ENCODE results near the gene SFXN5. TPM values are rescaled to one million over a fixed set of nuclear protein-coding genes. Genes with fewer than 3 reads are reported as not detected.

The SFXN5 gene
- total RNA-seq, 1 donor from 2014 or later: 12.7 TPM

DNA sequence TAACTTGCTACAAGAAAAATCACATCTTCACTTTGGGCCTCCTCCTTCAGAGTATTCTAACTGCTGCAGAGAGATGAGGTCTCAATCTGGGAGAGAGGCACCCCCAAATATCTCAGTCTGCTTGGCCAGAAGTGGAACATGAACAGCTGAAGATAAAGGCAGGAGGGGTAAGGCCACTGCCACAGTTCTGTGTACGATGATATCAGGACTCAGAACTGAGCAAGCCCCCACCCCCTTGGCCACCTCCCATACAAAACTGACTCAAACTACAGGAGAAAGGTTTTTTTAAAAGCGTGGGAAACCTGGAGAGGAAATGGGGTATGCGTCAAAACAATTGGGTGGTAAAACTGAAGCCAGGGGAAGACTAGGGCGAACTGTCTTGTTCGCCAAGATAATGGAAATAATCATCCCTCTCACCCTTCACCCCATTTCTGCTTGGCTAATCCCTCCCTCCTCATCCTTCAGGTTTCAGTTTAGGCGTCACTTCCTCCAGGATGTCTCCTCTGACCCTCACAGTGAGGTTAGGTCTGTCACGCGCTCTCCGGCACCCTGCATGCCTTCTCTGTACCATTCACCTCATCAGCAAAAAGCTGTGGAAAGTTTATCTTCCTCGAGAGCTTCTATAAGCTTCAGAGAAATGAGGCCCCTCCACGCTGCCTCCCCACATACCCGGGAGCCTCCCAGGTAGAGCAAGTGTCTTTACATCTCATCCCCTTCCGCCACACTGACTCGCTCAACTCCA is 64.4 kb downstream of the SFXN5 start:
- peaks cover 10% of the 10 kb centered on the region for H3K36me3 Mint-ChIP-seq (ENCODE audit: unreplicated experiment)
- TF ChIP-seq, protein P1, sequence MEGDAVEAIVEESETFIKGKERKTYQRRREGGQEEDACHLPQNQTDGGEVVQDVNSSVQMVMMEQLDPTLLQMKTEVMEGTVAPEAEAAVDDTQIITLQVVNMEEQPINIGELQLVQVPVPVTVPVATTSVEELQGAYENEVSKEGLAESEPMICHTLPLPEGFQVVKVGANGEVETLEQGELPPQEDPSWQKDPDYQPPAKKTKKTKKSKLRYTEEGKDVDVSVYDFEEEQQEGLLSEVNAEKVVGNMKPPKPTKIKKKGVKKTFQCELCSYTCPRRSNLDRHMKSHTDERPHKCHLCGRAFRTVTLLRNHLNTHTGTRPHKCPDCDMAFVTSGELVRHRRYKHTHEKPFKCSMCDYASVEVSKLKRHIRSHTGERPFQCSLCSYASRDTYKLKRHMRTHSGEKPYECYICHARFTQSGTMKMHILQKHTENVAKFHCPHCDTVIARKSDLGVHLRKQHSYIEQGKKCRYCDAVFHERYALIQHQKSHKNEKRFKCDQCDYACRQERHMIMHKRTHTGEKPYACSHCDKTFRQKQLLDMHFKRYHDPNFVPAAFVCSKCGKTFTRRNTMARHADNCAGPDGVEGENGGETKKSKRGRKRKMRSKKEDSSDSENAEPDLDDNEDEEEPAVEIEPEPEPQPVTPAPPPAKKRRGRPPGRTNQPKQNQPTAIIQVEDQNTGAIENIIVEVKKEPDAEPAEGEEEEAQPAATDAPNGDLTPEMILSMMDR (IDR thresholded peaks at IDR 0.05): no peak
- no peaks in the 10 kb centered on the region for H3K4me1 Mint-ChIP-seq (ENCODE audit: unreplicated experiment)
- DNase-seq (ENCODE audit: extremely low spot score, unreplicated experiment): peak; percentile 57
- no peaks in the 10 kb centered on the region for H3K27me3 Mint-ChIP-seq (ENCODE audit: unreplicated experiment)
- H3K9me3 Mint-ChIP-seq (ENCODE audit: unreplicated experiment): peaks cover 5% of the 10 kb centered on the region
- H3K4me3 Mint-ChIP-seq (ENCODE audit: unreplicated experiment): no peak overlapping the region
- H3K27ac Mint-ChIP-seq (ENCODE audit: unreplicated experiment): no peak overlapping the region

DNA sequence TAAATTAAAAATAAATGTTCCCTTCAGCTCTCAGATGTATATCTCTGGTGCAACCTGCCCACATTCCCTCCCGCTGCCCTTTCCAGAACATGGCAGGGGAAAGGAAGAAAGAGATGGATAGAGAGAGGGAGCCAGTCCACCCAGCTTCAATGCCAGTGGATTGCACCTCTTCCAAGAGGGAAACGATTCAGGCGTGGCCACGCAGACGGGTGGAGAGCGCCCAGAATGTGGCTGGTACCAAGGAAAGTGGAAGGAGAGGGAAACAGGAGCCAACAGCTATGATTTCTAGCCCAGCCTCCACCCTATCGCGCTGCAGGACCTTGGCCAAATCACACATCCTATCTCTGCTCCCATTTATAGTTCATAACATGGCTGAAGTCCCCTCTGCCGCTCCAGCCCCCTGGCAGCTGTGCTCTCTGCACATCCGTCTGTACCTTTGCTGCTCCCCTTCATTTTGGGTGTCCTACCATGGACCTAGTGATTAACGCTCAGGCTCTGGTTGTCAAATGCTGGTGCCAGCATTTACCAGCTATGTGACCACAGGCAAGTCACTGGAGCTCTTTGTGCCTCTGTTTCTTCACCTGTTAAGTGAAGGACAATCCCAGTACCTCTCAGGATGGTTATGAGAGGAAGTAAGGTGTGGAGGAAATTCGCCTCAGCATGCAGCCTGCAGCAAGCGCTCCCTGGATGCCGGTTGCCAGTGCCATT is 66.5 kb downstream of the SFXN5 start:
- Mint-ChIP-seq H3K36me3 (ENCODE audit: unreplicated experiment) (peaks cover 3% of the 10 kb centered on the region), H3K27ac (ENCODE audit: unreplicated experiment) (no peak overlapping the region), H3K4me3 (ENCODE audit: unreplicated experiment) (no peak overlapping the region), H3K9me3 (ENCODE audit: unreplicated experiment) (no peaks in the 10 kb centered on the region), H3K27me3 (ENCODE audit: unreplicated experiment) (no peaks in the 10 kb centered on the region), H3K4me1 (ENCODE audit: unreplicated experiment) (peaks cover 3% of the 10 kb centered on the region)
- DNase-seq (ENCODE audit: extremely low spot score, unreplicated experiment): no peak
- TF ChIP-seq, protein P1 (IDR thresholded peaks at IDR 0.05): no peak

DNA sequence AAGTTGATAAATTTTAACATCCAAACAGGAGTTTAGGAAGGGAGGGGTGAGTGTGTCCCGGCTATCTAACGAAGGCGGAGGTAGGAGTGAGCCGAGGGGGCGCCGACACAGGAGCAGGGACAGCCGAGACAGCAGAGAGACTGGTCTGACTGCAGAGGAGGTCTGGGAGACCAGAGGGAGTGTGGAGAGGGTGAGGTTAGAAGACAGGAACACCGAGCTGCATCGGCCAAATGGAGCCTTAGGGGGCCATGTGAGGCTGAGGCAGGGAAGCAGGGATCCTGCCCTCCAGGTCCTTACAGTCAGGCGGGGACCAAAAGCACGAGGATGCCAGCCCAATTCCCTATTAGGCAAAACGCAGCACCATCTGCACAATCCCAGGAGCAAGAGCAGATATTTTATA is 67.0 kb downstream of the SFXN5 start:
- Mint-ChIP-seq H3K36me3 (ENCODE audit: unreplicated experiment) (peaks cover 3% of the 10 kb centered on the region), H3K27ac (ENCODE audit: unreplicated experiment) (no peak overlapping the region), H3K9me3 (ENCODE audit: unreplicated experiment) (no peaks in the 10 kb centered on the region), H3K4me1 (ENCODE audit: unreplicated experiment) (peaks cover 4% of the 10 kb centered on the region), H3K27me3 (ENCODE audit: unreplicated experiment) (no peaks in the 10 kb centered on the region), H3K4me3 (ENCODE audit: unreplicated experiment) (no peak overlapping the region)
- TF ChIP-seq, protein P1 (IDR thresholded peaks at IDR 0.05): no peak
- DNase-seq (ENCODE audit: extremely low spot score, unreplicated experiment): peak; percentile 78

DNA sequence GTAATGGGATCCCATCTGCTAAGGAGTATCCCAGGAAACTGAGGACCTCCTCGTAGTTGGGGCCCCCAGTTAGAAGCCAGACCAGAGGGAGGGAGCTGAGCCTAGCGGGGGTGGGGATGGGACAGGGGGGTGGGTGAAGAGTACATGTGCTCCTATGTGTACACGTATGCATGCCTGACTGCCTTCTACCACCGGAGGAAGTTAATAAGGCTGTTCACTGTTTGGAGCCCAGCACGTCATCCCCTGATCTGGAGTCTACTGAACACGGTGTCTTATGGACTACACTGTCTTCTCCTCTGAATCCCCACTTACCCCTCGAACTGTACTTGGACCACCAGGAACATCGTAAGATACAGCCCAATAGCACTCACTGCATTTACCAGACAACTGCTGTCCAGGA is 68.5 kb downstream of the SFXN5 start:
- Mint-ChIP-seq H3K36me3 (ENCODE audit: unreplicated experiment) (peaks cover under 1% of the 10 kb centered on the region), H3K4me3 (ENCODE audit: unreplicated experiment) (no peak overlapping the region), H3K27me3 (ENCODE audit: unreplicated experiment) (no peaks in the 10 kb centered on the region), H3K27ac (ENCODE audit: unreplicated experiment) (no peak overlapping the region), H3K9me3 (ENCODE audit: unreplicated experiment) (no peaks in the 10 kb centered on the region), H3K4me1 (ENCODE audit: unreplicated experiment) (peaks cover 4% of the 10 kb centered on the region)
- DNase-seq (ENCODE audit: extremely low spot score, unreplicated experiment): no peak
- TF ChIP-seq, protein P1 (IDR thresholded peaks at IDR 0.05): no peak
